Measurements from ENCODE around the gene IL1RL2.

IL1RL2 gene

GRCh38 chr2:102267774-102268173 lies 81.0 kb downstream of the IL1RL2 start:
- DNase-seq (ENCODE audit: low spot score) = no peak

GRCh38 chr2:102268510-102269199 lies 81.8 kb downstream of the IL1RL2 start:
- no peak for DNase-seq (ENCODE audit: low spot score)

- DNase-seq (ENCODE audit: low spot score) = no peak
These were observed 82.3 kb downstream of the IL1RL2 start for GRCh38 chr2:102269200-102269524.

- DNase-seq (ENCODE audit: low spot score) = no peak
These were observed 85.0 kb downstream of the IL1RL2 start for GRCh38 chr2:102271844-102272243.

- no peak for DNase-seq (ENCODE audit: low spot score)
These were observed 86.9 kb downstream of the IL1RL2 start for GRCh38 chr2:102273619-102274211.

- DNase-seq (ENCODE audit: low spot score) = no peak
These were observed 89.9 kb downstream of the IL1RL2 start for GRCh38 chr2:102276549-102277201.

GRCh38 chr2:102277202-102277700 lies 90.4 kb downstream of the IL1RL2 start:
- DNase-seq (ENCODE audit: low spot score) = peak; percentile 52

GRCh38 chr2:102278720-102279390 lies 92.0 kb downstream of the IL1RL2 start:
- no peak for DNase-seq (ENCODE audit: low spot score)

- DNase-seq (ENCODE audit: low spot score) = no peak
These were observed 92.5 kb downstream of the IL1RL2 start for GRCh38 chr2:102279391-102279735.

GRCh38 chr2:102282678-102283091 lies 95.9 kb downstream of the IL1RL2 start:
- DNase-seq (ENCODE audit: low spot score) = no peak

GRCh38 chr2:102283996-102284395 lies 97.2 kb downstream of the IL1RL2 start:
- no peak for DNase-seq (ENCODE audit: low spot score)

- DNase-seq (ENCODE audit: low spot score) = no peak
These were observed 97.8 kb downstream of the IL1RL2 start for GRCh38 chr2:102284611-102285010.

- no peak for DNase-seq (ENCODE audit: low spot score)
These were observed 98.5 kb downstream of the IL1RL2 start for GRCh38 chr2:102285368-102285767.

GRCh38 chr2:102286041-102286440 lies 99.2 kb downstream of the IL1RL2 start:
- no peak for DNase-seq (ENCODE audit: low spot score)

GRCh38 chr2:102289129-102289528 lies 102.3 kb downstream of the IL1RL2 start:
- no peak for DNase-seq (ENCODE audit: low spot score)
